IPS-20b (cell line): ENCODE measurements around the gene SLC37A3.

Experiments
- H3K27ac ChIP-seq: one replicate; pipeline ENCODE4 v1.5.1; 2013; ENCODE audit warnings: low read length
- H3K27me3 ChIP-seq: 2 replicates; pipeline ENCODE4 v1.6.1; 2013; ENCODE audit warnings: mild to moderate bottlenecking, low read length, inconsistent platforms; ENCODE audit not compliant: insufficient read depth
- H3K36me3 ChIP-seq: 2 replicates; pipeline ENCODE4 v1.6.1; 2013; ENCODE audit warnings: low read depth, mild to moderate bottlenecking, inconsistent platforms, low read length, moderate library complexity; ENCODE audit not compliant: insufficient read depth
- H3K4me1 ChIP-seq: 2 replicates; pipeline ENCODE4 v1.6.1; 2013; ENCODE audit warnings: mild to moderate bottlenecking, control low read depth, inconsistent platforms, low read length, moderate library complexity; ENCODE audit not compliant: insufficient read depth
- H3K4me3 ChIP-seq: 2 replicates; pipeline ENCODE4 v1.5.1; 2013; ENCODE audit warnings: mild to moderate bottlenecking, low read length, inconsistent platforms
- H3K9ac ChIP-seq: 2 replicates; pipeline ENCODE4 v1.6.1; 2013; ENCODE audit warnings: low read depth, mild to moderate bottlenecking, inconsistent platforms, low read length, moderate library complexity
- H3K9me3 ChIP-seq: 2 replicates; pipeline ENCODE4 v1.6.1; 2013; ENCODE audit warnings: mild to moderate bottlenecking, low read depth, low read length, inconsistent platforms; ENCODE audit not compliant: insufficient read depth

The SLC37A3 gene

DNA sequence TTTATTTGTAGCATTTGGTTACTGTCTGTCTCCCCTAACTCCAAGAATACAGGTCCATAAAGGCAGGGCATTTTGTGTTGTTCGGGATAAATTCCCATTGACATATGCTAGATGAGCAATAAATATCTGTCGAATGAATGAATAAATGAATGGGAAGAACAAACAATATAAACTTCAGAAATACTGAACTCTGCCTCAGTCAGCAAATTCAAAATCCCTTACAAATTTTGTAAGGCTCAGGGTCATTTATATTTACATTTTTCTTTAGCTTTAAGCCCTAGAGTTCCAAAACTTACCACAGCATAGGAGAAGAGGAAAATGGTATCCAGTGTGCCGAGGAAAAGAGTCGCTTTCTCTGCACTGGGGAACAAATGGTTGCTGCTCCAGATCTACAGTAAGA is 29.0 kb downstream of the SLC37A3 start:
- H3K4me3 ChIP-seq = no peak overlapping the region
- H3K9ac ChIP-seq = no peak overlapping the region
- H3K36me3 ChIP-seq = peaks cover 29% of the 10 kb centered on the region
- no peaks in the 10 kb centered on the region for H3K27me3 ChIP-seq
- no peaks in the 10 kb centered on the region for H3K9me3 ChIP-seq
- no peaks in the 10 kb centered on the region for H3K4me1 ChIP-seq
- H3K27ac ChIP-seq = no peak overlapping the region

DNA sequence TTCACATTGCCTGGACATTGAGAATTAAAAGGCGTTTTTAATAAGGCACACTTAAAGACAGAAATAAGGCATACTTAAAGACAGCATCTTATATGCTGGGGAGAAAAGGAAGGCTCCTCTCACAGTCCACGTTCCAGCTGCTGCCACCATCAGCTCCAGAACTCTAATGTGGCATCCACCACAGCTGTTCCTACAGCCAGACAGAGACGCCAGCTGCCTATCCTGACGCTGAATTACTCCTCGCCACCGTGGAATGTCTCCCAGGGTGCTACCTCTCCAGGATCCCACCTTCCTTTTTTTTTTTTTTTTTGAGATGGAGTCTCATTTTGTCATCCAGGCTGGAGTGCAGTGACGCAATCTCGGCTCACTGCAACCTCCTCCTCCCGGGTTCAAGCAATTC is 30.8 kb downstream of the SLC37A3 start:
- peaks cover 36% of the 10 kb centered on the region for H3K36me3 ChIP-seq
- H3K9me3 ChIP-seq = no peaks in the 10 kb centered on the region
- no peak overlapping the region for H3K4me3 ChIP-seq
- H3K4me1 ChIP-seq = no peaks in the 10 kb centered on the region
- H3K27ac ChIP-seq = no peak overlapping the region
- no peak overlapping the region for H3K9ac ChIP-seq
- H3K27me3 ChIP-seq = no peaks in the 10 kb centered on the region

DNA sequence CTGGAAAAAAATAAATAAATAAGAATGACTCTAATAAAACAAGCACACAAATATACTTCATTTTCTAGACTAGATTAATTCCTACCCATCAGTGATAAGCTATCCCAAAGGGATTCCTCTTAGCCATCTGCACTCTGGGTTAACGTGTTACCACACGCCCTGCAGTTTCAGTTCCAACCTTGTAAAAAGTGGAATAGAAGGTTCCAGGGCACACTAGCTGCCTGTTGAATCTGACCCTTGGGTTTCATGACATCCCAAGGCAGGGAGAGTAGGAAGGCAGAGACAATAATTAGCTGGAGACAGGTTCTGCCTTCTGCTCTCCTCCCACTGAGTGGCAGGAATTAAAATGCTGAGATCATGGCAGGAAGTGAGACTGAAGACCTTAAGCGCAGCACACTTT is 33.5 kb downstream of the SLC37A3 start:
- H3K9ac ChIP-seq = no peak overlapping the region
- no peaks in the 10 kb centered on the region for H3K9me3 ChIP-seq
- H3K4me3 ChIP-seq = no peak overlapping the region
- no peak overlapping the region for H3K27ac ChIP-seq
- H3K36me3 ChIP-seq = peaks cover 36% of the 10 kb centered on the region
- H3K27me3 ChIP-seq = no peaks in the 10 kb centered on the region
- H3K4me1 ChIP-seq = no peaks in the 10 kb centered on the region

DNA sequence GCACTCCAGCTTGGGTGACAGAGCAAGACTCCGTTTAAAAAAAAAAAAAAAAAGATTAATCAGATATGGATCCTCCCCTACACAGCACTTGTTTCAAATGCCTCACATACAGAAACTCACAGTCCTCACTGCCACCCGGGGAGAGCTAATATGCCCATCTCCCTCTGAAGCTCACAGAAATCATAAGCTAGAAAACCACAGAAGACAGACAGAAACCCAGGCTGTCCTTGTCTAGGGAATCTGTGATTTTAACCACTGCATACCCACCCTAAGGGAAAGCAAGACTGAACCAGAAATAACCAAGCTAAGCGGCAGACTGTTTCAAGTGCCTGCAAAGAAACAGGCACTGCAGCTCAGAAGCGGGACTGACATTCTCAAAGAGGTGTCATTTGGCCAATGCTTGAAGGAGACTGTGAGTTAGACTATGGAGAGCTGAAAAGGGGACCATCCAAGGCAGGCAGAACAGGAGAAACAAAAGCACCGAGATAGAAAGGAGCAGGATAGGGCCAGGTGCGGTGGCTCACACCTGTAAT is 37.6 kb downstream of the SLC37A3 start:
- H3K36me3 ChIP-seq = peaks cover 41% of the 10 kb centered on the region
- H3K27ac ChIP-seq = no peak overlapping the region
- no peak overlapping the region for H3K4me3 ChIP-seq
- H3K4me1 ChIP-seq = no peaks in the 10 kb centered on the region
- no peaks in the 10 kb centered on the region for H3K27me3 ChIP-seq
- H3K9me3 ChIP-seq = no peaks in the 10 kb centered on the region
- H3K9ac ChIP-seq = no peak overlapping the region

DNA sequence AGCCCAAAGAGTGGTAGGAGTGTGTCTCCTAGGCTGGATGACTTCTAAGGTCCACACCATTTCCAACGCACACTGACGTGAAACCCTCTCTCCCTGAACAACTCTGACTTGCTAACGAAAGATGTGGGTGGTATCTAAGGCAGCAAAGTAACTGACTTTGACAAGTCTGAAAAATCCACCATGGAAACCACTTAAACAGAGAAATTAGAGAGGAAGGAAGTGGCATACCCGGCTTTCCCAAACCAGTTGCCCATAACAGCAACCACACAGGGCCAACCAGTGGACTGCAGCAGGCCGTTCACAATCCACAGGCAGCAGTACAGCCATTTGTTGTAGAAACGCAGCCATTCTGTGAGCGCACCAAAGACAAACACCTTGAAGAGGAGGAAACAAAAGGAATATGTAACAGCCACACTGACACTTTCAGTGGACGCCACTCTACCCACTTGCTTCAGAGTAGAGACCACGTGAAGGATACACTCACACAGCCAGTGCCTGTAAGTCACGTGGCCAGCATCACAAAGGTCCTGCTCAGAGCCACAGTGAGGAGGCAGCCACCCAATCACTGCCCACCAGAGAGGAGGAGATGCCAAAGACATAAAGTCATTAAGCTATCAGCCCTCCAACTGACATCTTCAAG is 39.8 kb downstream of the SLC37A3 start:
- Histone ChIP-seq H3K27me3 (no peaks in the 10 kb centered on the region), H3K4me3 (no peak overlapping the region), H3K9me3 (no peaks in the 10 kb centered on the region), H3K36me3 (peaks cover 44% of the 10 kb centered on the region), H3K9ac (no peak overlapping the region), H3K4me1 (no peaks in the 10 kb centered on the region), H3K27ac (no peak overlapping the region)

DNA sequence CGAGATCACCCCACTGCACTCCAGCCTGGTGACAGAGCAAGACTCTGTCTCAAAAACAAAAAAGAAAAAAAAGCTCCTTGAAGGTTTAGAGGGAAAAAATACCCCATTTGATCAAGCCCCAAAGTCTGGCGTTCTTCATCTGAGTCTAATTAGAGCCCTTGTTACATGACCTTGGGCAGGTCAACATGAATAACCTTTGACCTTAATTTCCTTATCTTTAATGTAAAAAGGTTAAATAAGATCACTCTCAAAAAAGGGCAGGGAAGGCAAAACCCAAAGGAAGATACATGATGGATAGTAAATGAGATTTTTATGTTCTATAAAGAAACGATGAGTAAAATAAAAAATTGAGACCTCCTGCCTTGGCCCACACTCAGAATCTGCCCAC is 40.3 kb downstream of the SLC37A3 start:
- no peaks in the 10 kb centered on the region for H3K4me1 ChIP-seq
- no peak overlapping the region for H3K4me3 ChIP-seq
- no peak overlapping the region for H3K9ac ChIP-seq
- H3K27me3 ChIP-seq = no peaks in the 10 kb centered on the region
- H3K9me3 ChIP-seq = no peaks in the 10 kb centered on the region
- no peak overlapping the region for H3K27ac ChIP-seq
- peaks cover 49% of the 10 kb centered on the region for H3K36me3 ChIP-seq

DNA sequence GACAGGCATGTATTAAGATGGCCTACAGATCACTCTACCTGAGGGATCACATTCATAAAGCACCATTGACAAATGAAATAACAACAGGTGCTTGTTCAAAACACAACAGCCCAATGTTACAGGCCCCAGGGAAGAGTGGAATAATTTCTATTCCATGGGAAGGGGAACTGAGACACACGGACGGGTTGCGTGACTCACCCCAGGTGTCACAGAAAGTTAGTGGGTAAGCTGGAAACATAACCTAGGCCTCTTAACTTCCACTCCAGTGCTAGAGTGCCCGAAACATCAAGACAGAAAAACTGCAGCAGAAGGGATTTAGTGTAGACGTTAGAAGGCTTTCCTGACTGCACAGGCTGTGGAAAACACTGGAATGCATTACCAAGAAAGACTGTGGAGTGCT is 48.3 kb downstream of the SLC37A3 start:
- no peak overlapping the region for H3K4me3 ChIP-seq
- no peak overlapping the region for H3K9ac ChIP-seq
- 0 out of 2 replicates have a peak, but pooled peaks cover 5% of the 10 kb centered on the region for H3K4me1 ChIP-seq
- no peaks in the 10 kb centered on the region for H3K27me3 ChIP-seq
- H3K36me3 ChIP-seq = peaks cover 93% of the 10 kb centered on the region
- no peak overlapping the region for H3K27ac ChIP-seq
- H3K9me3 ChIP-seq = no peaks in the 10 kb centered on the region

GRCh38 chr7:140349144-140349771 is 49.1 kb downstream of the SLC37A3 start:
- peaks cover 90% of the 10 kb centered on the region for H3K36me3 ChIP-seq
- H3K4me3 ChIP-seq = no peak overlapping the region
- H3K27me3 ChIP-seq = no peaks in the 10 kb centered on the region
- H3K9ac ChIP-seq = no peak overlapping the region
- H3K4me1 ChIP-seq = 0 out of 2 replicates have a peak, but pooled peaks cover 5% of the 10 kb centered on the region
- H3K27ac ChIP-seq = no peak overlapping the region
- no peaks in the 10 kb centered on the region for H3K9me3 ChIP-seq

- no peak overlapping the region for H3K9ac ChIP-seq
- no peak overlapping the region for H3K27ac ChIP-seq
- H3K4me3 ChIP-seq = no peak overlapping the region
- peaks cover 88% of the 10 kb centered on the region for H3K36me3 ChIP-seq
- H3K9me3 ChIP-seq = no peaks in the 10 kb centered on the region
- H3K4me1 ChIP-seq = 0 out of 2 replicates have a peak, but pooled peaks cover 5% of the 10 kb centered on the region
- H3K27me3 ChIP-seq = no peaks in the 10 kb centered on the region
Observed at GRCh38 chr7:140348161-140348849, 50.0 kb downstream of the SLC37A3 start.

DNA sequence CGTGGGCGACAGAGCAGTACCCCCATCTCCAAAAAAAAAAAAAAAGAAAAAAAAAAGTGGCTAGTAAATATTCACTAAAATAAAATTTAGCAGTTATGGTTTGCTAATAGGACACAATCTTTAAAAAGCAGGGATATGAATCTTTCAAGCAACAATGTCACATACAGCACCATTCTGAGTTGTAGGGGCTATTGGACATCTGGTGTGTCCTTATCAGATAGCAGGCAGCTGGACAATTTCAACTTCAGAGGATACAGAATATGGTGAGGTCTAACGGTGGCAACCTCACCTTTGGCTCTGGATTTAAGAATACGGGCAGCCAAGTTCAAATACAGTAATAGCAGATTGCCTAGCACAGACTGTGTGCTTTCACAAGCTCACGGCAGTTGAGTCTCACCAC is 51.1 kb downstream of the SLC37A3 start:
- 0 out of 2 replicates have a peak, but pooled peaks cover 5% of the 10 kb centered on the region for H3K4me1 ChIP-seq
- H3K9ac ChIP-seq = no peak overlapping the region
- H3K27ac ChIP-seq = no peak overlapping the region
- H3K9me3 ChIP-seq = no peaks in the 10 kb centered on the region
- peaks cover 87% of the 10 kb centered on the region for H3K36me3 ChIP-seq
- H3K4me3 ChIP-seq = no peak overlapping the region
- H3K27me3 ChIP-seq = no peaks in the 10 kb centered on the region

DNA sequence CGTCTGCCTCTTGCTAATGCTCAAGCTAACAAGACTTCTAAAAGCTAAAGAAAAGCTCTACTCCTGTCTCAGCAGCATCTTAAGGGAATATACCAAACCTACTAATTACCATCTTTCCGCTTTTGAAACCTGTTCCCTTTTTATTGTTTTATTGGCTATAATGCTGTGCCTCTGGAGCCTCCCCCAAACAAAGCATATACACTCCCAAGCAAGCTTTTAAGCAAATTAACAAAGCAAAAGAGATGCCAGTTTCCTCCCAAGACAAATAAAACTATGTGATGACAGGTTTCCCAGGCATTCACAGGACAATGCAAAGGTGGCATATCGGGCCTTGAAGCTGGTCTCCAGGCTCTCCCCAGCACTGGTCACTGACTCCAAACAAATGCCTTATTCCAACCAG is 52.9 kb downstream of the SLC37A3 start:
- Histone ChIP-seq H3K9me3 (no peaks in the 10 kb centered on the region), H3K4me3 (no peak overlapping the region), H3K27me3 (no peaks in the 10 kb centered on the region), H3K9ac (no peak overlapping the region), H3K27ac (no peak overlapping the region), H3K36me3 (peaks cover 89% of the 10 kb centered on the region), H3K4me1 (0 out of 2 replicates have a peak, but pooled peaks cover 5% of the 10 kb centered on the region)
